HG02885 (cell line): Measurements from ENCODE around the gene TSPAN5.
"Not testable (repeated sequence)": the region's sequence is repeated elsewhere in the genome, so short reads cannot be mapped to it uniquely, and the experiment has no call there.

Experiments used
- ATAC-seq: cut with Tn5 transposase; IDR thresholded peaks from one replicate; pipeline ENCODE4 v1.9.1; 2021; ENCODE audit warnings: mild to moderate bottlenecking; ENCODE audit not compliant: unreplicated experiment, poor library complexity

The TSPAN5 gene

GRCh38 chr4:98565681-98566301 lies 92.6 kb downstream of the TSPAN5 start:
- ATAC-seq = no peak

- ATAC-seq = no peak
These were observed 93.6 kb downstream of the TSPAN5 start for GRCh38 chr4:98564852-98565251.

GRCh38 chr4:98560321-98560720 lies 98.1 kb downstream of the TSPAN5 start:
- no peak for ATAC-seq

GRCh38 chr4:98558471-98559169 lies 99.8 kb downstream of the TSPAN5 start:
- ATAC-seq = no peak

- no peak for ATAC-seq
These were observed 101.1 kb downstream of the TSPAN5 start for GRCh38 chr4:98557194-98557892.

- no peak for ATAC-seq
These were observed 102.0 kb downstream of the TSPAN5 start for GRCh38 chr4:98556451-98556850.

- ATAC-seq = no peak
These were observed 102.5 kb downstream of the TSPAN5 start for GRCh38 chr4:98555798-98556445.

GRCh38 chr4:98546910-98547594 lies 111.4 kb downstream of the TSPAN5 start:
- no peak for ATAC-seq

GRCh38 chr4:98544818-98545414 lies 113.5 kb downstream of the TSPAN5 start:
- ATAC-seq = no peak

GRCh38 chr4:98544141-98544817 lies 114.1 kb downstream of the TSPAN5 start:
- no peak for ATAC-seq

GRCh38 chr4:98542011-98542410 lies 116.4 kb downstream of the TSPAN5 start:
- no peak for ATAC-seq

- ATAC-seq = no peak
These were observed 117.6 kb downstream of the TSPAN5 start for GRCh38 chr4:98540803-98541202.

GRCh38 chr4:98539741-98540140 lies 118.7 kb downstream of the TSPAN5 start:
- ATAC-seq = no peak

GRCh38 chr4:98539299-98539698 lies 119.1 kb downstream of the TSPAN5 start:
- no peak for ATAC-seq

- no peak for ATAC-seq
These were observed 121.8 kb downstream of the TSPAN5 start for GRCh38 chr4:98536631-98537030.

GRCh38 chr4:98534146-98534545 lies 124.3 kb downstream of the TSPAN5 start:
- ATAC-seq = not testable (repeated sequence)

- ATAC-seq = no peak
These were observed 127.8 kb downstream of the TSPAN5 start for GRCh38 chr4:98530572-98530971.

- no peak for ATAC-seq
These were observed 128.3 kb downstream of the TSPAN5 start for GRCh38 chr4:98529970-98530569.

- ATAC-seq = no peak
These were observed 129.5 kb downstream of the TSPAN5 start for GRCh38 chr4:98528882-98529281.
